Endothelial cell (in vitro differentiated cells): ENCODE results near the gene NKD1. TPM values are rescaled to one million over a fixed set of nuclear protein-coding genes. Genes with fewer than 3 reads are reported as not detected.
"Not testable (repeated sequence)": the region's sequence is repeated elsewhere in the genome, so short reads cannot be mapped to it uniquely, and the experiment has no call there.

Source experiments
- DNase-seq: peaks from one replicate; pipeline ENCODE4 v3.0.0; 2021; ENCODE audit warnings: low spot score
- H3K27ac Mint-ChIP-seq: one replicate; pipeline ENCODE4 v1.8.0; 2021; ENCODE audit warnings: mixed read lengths, inconsistent platforms; ENCODE audit not compliant: unreplicated experiment
- H3K27me3 Mint-ChIP-seq: one replicate; pipeline ENCODE4 v1.8.0; 2021; ENCODE audit warnings: mild to moderate bottlenecking, moderate library complexity, mixed read lengths, inconsistent platforms; ENCODE audit not compliant: unreplicated experiment
- H3K36me3 Mint-ChIP-seq: one replicate; pipeline ENCODE4 v1.8.0; 2021; ENCODE audit warnings: mild to moderate bottlenecking, low read depth, mixed read lengths, inconsistent platforms; ENCODE audit not compliant: unreplicated experiment
- H3K4me1 Mint-ChIP-seq: one replicate; pipeline ENCODE4 v1.8.0; 2021; ENCODE audit warnings: mild to moderate bottlenecking, mixed read lengths, inconsistent platforms; ENCODE audit not compliant: unreplicated experiment
- H3K4me3 Mint-ChIP-seq: one replicate; pipeline ENCODE4 v1.8.0; 2021; ENCODE audit warnings: mild to moderate bottlenecking, mixed read lengths, inconsistent platforms; ENCODE audit not compliant: unreplicated experiment
- H3K9me3 Mint-ChIP-seq: one replicate; pipeline ENCODE4 v1.8.0; 2021; ENCODE audit warnings: mixed read lengths, inconsistent platforms; ENCODE audit not compliant: unreplicated experiment
- total RNA-seq: library from RNA; stranded (reverse); fragmentation: NEBNext Ultra II Directional; extraction: Animal tissue kit (Norgen Biotek cat#: 25700); gene quantifications from one replicate; pipeline ENCODE4 v1.2.1, GENCODE V29; 2021; ENCODE audit not compliant: unreplicated experiment
- TF ChIP-seq, protein P1 (sequence below): fragments of 200-600 bp; sonication (generic); IDR thresholded peaks from one replicate; pipeline ENCODE4 v1.5.0; 2021; ENCODE audit warnings: antibody characterized with exemption; ENCODE audit not compliant: unreplicated experiment

Gene NKD1
- total RNA-seq, 1 donor from 2014 or later: 2.4 TPM

DNA sequence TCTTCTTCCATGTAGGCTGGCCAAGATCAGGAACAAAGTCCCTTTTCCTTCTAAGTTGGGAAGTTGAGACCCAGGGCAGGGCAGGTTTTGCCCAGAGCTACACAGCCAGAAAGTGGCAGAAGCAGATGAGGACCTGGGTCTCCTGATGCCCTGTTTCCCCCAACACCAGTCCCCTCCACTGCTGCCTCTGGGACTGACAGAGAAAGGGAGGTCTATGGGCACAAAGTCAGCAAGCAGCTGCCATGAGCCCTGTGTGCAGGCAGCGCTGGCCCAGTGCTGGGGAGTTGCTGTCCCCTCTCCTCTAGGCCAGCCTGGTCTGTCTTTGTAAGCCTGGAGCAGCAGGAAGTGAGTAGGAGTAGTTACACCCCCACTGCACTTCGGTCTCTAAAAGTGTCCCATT, 46.9 kb upstream of the NKD1 start:
- Mint-ChIP-seq H3K9me3 (no peaks in the 10 kb centered on the region), H3K4me1 (peaks cover 19% of the 10 kb centered on the region), H3K4me3 (no peak overlapping the region), H3K27me3 (peaks cover 5% of the 10 kb centered on the region), H3K27ac (no peak overlapping the region), H3K36me3 (no peaks in the 10 kb centered on the region)
- TF ChIP-seq, protein P1, sequence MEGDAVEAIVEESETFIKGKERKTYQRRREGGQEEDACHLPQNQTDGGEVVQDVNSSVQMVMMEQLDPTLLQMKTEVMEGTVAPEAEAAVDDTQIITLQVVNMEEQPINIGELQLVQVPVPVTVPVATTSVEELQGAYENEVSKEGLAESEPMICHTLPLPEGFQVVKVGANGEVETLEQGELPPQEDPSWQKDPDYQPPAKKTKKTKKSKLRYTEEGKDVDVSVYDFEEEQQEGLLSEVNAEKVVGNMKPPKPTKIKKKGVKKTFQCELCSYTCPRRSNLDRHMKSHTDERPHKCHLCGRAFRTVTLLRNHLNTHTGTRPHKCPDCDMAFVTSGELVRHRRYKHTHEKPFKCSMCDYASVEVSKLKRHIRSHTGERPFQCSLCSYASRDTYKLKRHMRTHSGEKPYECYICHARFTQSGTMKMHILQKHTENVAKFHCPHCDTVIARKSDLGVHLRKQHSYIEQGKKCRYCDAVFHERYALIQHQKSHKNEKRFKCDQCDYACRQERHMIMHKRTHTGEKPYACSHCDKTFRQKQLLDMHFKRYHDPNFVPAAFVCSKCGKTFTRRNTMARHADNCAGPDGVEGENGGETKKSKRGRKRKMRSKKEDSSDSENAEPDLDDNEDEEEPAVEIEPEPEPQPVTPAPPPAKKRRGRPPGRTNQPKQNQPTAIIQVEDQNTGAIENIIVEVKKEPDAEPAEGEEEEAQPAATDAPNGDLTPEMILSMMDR: no peak
- no peak for DNase-seq

GRCh38 chr16:50501986-50502615, 46.1 kb upstream of the NKD1 start:
- Mint-ChIP-seq H3K27ac (no peak overlapping the region), H3K4me1 (peaks cover 19% of the 10 kb centered on the region), H3K36me3 (no peaks in the 10 kb centered on the region), H3K4me3 (no peak overlapping the region), H3K27me3 (peaks cover 5% of the 10 kb centered on the region), H3K9me3 (no peaks in the 10 kb centered on the region)
- TF ChIP-seq, protein P1: no peak
- DNase-seq: no peak

GRCh38 chr16:50502616-50503011, 45.6 kb upstream of the NKD1 start:
- Mint-ChIP-seq H3K9me3 (no peaks in the 10 kb centered on the region), H3K4me3 (no peak overlapping the region), H3K27me3 (peaks cover 5% of the 10 kb centered on the region), H3K27ac (no peak overlapping the region), H3K4me1 (peaks cover 19% of the 10 kb centered on the region), H3K36me3 (no peaks in the 10 kb centered on the region)
- no peak for DNase-seq
- TF ChIP-seq, protein P1: no peak

DNA sequence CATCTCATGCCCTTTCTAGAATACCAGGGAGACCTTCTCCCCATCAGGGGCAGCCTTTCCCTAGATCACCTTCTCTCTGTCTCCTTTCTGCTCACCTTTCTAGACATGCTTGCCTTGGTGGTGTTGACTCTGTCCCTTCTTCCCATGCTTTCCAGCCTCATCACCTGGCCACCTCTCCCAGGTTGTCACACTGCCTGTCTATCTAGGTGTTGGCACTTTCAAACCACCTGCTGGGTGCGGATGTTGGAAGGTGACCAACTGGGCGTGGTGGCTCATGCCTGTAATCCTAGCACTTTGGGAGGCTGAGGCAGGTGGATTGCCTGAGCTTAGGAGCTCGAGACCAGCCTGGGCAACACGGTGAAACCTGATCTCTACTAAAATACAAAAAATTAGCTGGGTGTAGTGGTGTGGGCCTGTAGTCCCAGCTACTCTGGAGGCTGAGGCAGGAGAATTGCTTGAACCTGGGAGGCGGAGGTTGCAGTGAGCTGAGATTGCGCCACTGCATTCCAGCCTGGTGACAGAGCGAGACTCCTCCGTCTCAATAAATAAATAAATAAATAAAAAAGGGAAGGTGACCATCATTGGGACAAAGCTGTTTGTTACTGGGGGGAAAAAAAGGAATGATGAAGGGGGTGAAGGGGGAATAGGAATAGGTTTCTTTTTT, 44.2 kb upstream of the NKD1 start:
- H3K4me3 Mint-ChIP-seq, H3K36me3 Mint-ChIP-seq, DNase-seq, H3K9me3 Mint-ChIP-seq, H3K27ac Mint-ChIP-seq, H3K27me3 Mint-ChIP-seq: not testable (repeated sequence)
- peaks cover 19% of the 10 kb centered on the region for H3K4me1 Mint-ChIP-seq

- H3K4me1 Mint-ChIP-seq: peaks cover 16% of the 10 kb centered on the region
- TF ChIP-seq, protein P1: no peak
- H3K27me3 Mint-ChIP-seq: peaks cover 5% of the 10 kb centered on the region
- H3K36me3 Mint-ChIP-seq: no peaks in the 10 kb centered on the region
- no peak for DNase-seq
- H3K4me3 Mint-ChIP-seq: no peak overlapping the region
- no peak overlapping the region for H3K27ac Mint-ChIP-seq
- no peaks in the 10 kb centered on the region for H3K9me3 Mint-ChIP-seq
Measured at GRCh38 chr16:50505115-50505514, 43.1 kb upstream of the NKD1 start.
